Measurements from ENCODE around the gene MAMDC4.

DNA sequence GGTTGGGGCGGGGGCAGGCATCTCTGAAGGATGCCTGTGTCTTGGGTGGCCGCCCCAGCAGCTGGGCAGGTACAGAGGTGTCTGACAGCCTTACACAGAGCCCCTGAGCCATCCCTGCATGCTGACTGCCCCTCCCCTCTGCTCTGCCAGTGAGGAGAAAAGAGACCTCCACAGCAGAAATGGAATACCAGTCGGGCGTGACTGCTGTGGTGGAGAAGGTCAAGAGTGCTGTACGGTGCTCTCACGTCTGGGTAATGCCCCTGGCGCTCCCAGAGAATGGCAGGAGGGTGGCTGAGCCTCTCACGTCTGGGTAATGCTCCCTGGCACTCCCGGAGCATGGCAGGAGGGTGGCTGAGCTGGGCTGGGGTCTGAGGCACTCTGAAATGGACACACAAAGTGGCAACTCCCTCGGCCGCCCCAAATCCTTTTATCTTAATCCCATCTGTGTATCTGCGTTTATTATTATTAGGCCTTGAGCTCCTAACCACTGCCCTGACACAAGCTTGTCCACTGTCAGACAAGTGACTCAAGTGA is 46.9 kb upstream of the MAMDC4 start:
- TF ChIP-seq, protein P1, sequence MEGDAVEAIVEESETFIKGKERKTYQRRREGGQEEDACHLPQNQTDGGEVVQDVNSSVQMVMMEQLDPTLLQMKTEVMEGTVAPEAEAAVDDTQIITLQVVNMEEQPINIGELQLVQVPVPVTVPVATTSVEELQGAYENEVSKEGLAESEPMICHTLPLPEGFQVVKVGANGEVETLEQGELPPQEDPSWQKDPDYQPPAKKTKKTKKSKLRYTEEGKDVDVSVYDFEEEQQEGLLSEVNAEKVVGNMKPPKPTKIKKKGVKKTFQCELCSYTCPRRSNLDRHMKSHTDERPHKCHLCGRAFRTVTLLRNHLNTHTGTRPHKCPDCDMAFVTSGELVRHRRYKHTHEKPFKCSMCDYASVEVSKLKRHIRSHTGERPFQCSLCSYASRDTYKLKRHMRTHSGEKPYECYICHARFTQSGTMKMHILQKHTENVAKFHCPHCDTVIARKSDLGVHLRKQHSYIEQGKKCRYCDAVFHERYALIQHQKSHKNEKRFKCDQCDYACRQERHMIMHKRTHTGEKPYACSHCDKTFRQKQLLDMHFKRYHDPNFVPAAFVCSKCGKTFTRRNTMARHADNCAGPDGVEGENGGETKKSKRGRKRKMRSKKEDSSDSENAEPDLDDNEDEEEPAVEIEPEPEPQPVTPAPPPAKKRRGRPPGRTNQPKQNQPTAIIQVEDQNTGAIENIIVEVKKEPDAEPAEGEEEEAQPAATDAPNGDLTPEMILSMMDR (IDR thresholded peaks at IDR 0.05) = no peak
- no peak for TF ChIP-seq POLR2AphosphoS5 (IDR thresholded peaks at IDR 0.05)
